Stimulated activated CD4-positive, alpha-beta T cell treated with anti-CD3 and anti-CD28 coated beads, Interleukin-4, amount 100 ng/mL, for 48 hours (primary cell): ENCODE data around the gene CLDN34.

ENCODE experiments used
- DNase-seq, 2 donors: peaks; one replicate each; pipeline ENCODE4 v3.0.0-alpha.2; 2020; ENCODE audit warnings: low read depth in 2 of 2

CLDN34 gene

GRCh38 chrX:10015723-10016518 is 48.8 kb downstream of the CLDN34 start:
- DNase-seq: no peak

GRCh38 chrX:10016519-10017132 is 49.5 kb downstream of the CLDN34 start:
- DNase-seq: no peak

GRCh38 chrX:10017872-10018271 is 50.7 kb downstream of the CLDN34 start:
- no peak for DNase-seq
